Activated CD8-positive, alpha-beta T cell treated with anti-CD3 and anti-CD28 coated beads, Interleukin-2, amount 10 ng/mL, durations not matched to agents 7 days and 5 days (primary cell): Measurements from ENCODE around the gene RHBDL2. TPM values are rescaled to one million over a fixed set of nuclear protein-coding genes. Genes with fewer than 3 reads are reported as not detected.

Experiments used
- ATAC-seq: fragments of 150-1000 bp; cut with Tn5 transposase; one replicate; pipeline ENCODE4 v1.10.0; 2021; ENCODE audit warnings: moderate library complexity
- CTCF ChIA-PET: fragments of 350-600 bp; sonication (Branson Sonifier 250); formaldehyde crosslinking; loops from one replicate; lab custom pipeline; 2021; ENCODE audit warnings: antibody characterized with exemption; lab: Charles Lee
- POLR2A ChIA-PET: fragments of 350-600 bp; sonication (Branson Sonifier 250); formaldehyde crosslinking; loops from one replicate; lab custom pipeline; 2021; ENCODE audit warnings: antibody characterized with exemption; lab: Charles Lee
- DNase-seq: peaks from one replicate; pipeline ENCODE4 v3.0.0-alpha.2; 2020
- H3K27ac Mint-ChIP-seq: one replicate; pipeline ENCODE4 v1.8.0; 2021; ENCODE audit warnings: mild to moderate bottlenecking, mixed read lengths
- H3K27me3 Mint-ChIP-seq: one replicate; pipeline ENCODE4 v1.8.0; 2021; ENCODE audit warnings: low read depth, mixed read lengths
- H3K36me3 Mint-ChIP-seq: one replicate; pipeline ENCODE4 v1.8.0; 2021; ENCODE audit warnings: low read depth, mixed read lengths
- H3K4me1 Mint-ChIP-seq: one replicate; pipeline ENCODE4 v1.8.0; 2021; ENCODE audit warnings: low read depth, mixed read lengths
- H3K4me3 Mint-ChIP-seq: one replicate; pipeline ENCODE4 v1.8.0; 2021; ENCODE audit warnings: mild to moderate bottlenecking, mixed read lengths
- H3K9me3 Mint-ChIP-seq: one replicate; pipeline ENCODE4 v1.8.0; 2022; ENCODE audit warnings: mixed read lengths; ENCODE audit not compliant: insufficient read depth
- total RNA-seq, 2 experiments: library from RNA; stranded (reverse); gene quantifications; one replicate each; pipeline ENCODE4 v1.2.3, GENCODE V29; 2021

Gene RHBDL2
- total RNA-seq, 2 experiments from 2014 or later, result not detected

DNA sequence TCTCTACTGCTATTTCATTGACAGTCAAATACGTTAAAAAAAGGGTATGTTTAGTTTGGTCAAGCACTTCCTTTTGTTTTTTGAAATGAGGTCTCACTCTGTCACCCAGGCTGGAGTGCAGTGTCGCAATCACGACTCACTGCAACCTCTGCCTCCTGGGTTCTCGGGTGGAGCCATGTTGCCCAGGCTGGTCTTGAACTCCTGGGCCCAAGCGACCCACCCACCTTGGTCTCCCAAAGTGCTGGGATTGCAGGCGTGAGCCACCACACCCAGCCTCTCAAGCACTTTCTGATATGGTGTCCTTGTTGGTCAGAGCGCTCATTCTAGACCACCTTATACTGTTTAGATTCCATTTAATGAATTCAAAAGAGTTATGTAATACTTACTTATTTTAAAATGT is 20.9 kb upstream of the RHBDL2 start:
- peaks cover 15% of the 10 kb centered on the region for H3K4me1 Mint-ChIP-seq
- CTCF ChIA-PET, result no interaction called here
- POLR2A ChIA-PET, result no interaction called here
- H3K4me3 Mint-ChIP-seq, result no peak overlapping the region
- H3K27ac Mint-ChIP-seq, result no peak overlapping the region
- no peaks in the 10 kb centered on the region for H3K36me3 Mint-ChIP-seq
- ATAC-seq, result no peak
- H3K27me3 Mint-ChIP-seq, result no peaks in the 10 kb centered on the region
- no peaks in the 10 kb centered on the region for H3K9me3 Mint-ChIP-seq
- DNase-seq, result no peak

DNA sequence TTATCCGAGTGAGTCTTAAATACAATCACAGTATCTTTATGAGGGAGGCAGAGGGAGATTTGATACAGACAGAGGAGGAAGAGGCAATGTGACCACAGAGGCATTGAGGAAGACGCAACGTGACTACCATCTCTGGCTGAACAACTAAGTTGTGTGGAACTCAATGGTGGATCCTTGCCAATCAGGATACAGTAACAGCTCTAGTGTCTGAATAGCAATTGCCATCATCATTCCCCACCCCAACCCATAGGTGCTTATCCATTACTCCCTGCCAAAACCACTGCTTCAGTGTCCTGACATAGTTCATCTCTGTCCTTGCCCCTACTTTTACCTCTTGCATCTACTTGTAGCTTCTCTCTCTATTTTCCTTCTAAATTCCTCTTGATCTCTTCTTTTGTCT is 20.5 kb upstream of the RHBDL2 start:
- Mint-ChIP-seq H3K4me1 (peaks cover 11% of the 10 kb centered on the region), H3K27me3 (no peaks in the 10 kb centered on the region), H3K36me3 (no peaks in the 10 kb centered on the region), H3K4me3 (no peak overlapping the region), H3K27ac (no peak overlapping the region), H3K9me3 (no peaks in the 10 kb centered on the region)
- ChIA-PET POLR2A (no interaction called here), CTCF (no interaction called here)
- DNase-seq (no peak), ATAC-seq (no peak)

DNA sequence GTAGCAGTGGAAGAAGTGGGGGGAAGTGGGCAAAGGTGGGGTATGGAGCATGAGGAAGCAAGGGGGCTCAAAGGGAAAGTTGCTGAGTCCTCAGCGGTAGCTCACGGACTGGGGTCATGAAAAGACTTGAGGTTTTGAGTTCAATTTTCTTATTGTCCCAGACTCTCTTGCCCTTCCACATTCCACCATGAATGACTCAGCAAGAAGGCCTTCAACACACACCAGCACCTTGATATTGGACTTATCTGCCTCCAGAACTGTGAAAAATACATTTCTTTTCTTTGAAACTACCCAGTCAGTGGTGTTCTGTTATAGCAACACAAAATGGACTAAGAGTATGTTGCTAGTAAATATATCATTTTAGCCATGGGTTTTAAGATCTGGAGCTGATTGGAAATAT is 17.3 kb upstream of the RHBDL2 start:
- Mint-ChIP-seq H3K27me3 (no peaks in the 10 kb centered on the region), H3K36me3 (no peaks in the 10 kb centered on the region), H3K27ac (no peak overlapping the region), H3K4me3 (no peak overlapping the region), H3K4me1 (peaks cover 10% of the 10 kb centered on the region), H3K9me3 (no peaks in the 10 kb centered on the region)
- ChIA-PET POLR2A (no interaction called here), CTCF (no interaction called here)
- DNase-seq, result no peak
- ATAC-seq, result no peak

DNA sequence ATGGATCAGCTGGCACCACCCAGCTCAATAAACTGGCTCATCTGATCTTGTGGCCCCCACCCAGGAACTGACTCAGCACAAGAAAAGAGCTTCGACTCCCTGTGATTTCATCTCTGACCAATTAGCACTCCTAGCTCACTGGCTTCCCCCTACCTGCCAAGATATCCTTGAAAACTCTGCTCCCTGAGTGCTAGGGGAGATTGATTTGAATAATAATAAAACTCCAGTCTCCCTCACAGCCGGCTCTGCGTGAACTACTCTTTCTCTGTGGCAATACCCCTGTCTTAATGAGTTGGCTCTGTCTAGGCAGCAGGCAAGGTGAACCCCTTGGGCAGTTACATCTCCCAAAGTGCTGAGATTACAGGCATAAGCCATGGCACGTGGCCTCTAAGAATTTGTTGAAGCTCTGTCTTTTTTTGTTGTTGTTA is 11.8 kb upstream of the RHBDL2 start:
- no peak for ATAC-seq
- no peak overlapping the region for H3K4me3 Mint-ChIP-seq
- H3K36me3 Mint-ChIP-seq, result no peaks in the 10 kb centered on the region
- ChIA-PET POLR2A (no interaction called here), CTCF (interaction anchor here (0.6 kb wide), 1 partner anchor 20 kb away, joined by 3 read pairs; no protein-coding TSS in a partner anchor)
- no peak for DNase-seq
- no peaks in the 10 kb centered on the region for H3K9me3 Mint-ChIP-seq
- H3K27me3 Mint-ChIP-seq, result no peaks in the 10 kb centered on the region
- no peak overlapping the region for H3K27ac Mint-ChIP-seq
- H3K4me1 Mint-ChIP-seq, result peaks cover 8% of the 10 kb centered on the region

DNA sequence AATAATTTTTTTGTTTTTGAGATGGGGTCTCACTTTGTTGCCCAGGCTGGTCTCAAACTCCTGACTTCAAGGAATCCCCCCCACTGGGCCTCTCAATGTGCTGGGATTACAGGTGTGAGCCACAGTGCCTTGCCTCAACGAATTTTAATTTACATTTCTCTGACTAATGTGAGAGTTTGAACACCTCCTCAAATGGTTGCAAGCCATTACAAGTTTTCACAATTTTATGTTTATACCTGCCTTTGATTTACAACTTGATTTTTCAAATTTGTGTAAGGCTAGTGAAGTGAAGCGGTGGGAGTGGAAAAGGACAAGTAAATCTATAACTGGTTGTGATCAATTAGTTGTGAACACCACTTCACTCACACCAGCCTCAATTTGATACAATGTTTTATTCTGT is 8.9 kb upstream of the RHBDL2 start:
- Mint-ChIP-seq H3K36me3 (no peaks in the 10 kb centered on the region), H3K4me3 (no peak overlapping the region), H3K4me1 (peaks cover 8% of the 10 kb centered on the region), H3K27me3 (peaks cover 3% of the 10 kb centered on the region), H3K9me3 (no peaks in the 10 kb centered on the region), H3K27ac (no peak overlapping the region)
- ChIA-PET CTCF (no interaction called here), POLR2A (no interaction called here)
- no peak for DNase-seq
- ATAC-seq, result no peak

DNA sequence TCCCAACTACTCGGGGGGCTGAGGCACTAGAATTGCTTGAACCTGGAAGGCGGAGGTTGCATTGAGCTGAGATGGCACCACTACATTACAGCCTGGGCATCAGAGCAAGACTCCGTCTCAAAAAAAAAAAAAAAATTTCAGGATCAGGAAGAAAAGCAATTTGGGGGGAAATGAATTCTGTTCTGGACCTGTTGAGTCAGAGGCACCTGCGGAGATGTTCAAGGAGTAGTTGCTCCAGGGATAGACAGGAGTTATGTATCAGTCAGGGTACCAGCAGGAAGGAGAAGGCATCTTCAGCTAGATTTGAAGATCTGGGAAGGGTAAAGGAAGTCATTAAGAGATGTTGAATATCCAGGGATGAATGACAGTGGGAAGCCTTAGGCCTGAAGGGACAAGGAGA is 2.9 kb upstream of the RHBDL2 start:
- POLR2A ChIA-PET, result no interaction called here

DNA sequence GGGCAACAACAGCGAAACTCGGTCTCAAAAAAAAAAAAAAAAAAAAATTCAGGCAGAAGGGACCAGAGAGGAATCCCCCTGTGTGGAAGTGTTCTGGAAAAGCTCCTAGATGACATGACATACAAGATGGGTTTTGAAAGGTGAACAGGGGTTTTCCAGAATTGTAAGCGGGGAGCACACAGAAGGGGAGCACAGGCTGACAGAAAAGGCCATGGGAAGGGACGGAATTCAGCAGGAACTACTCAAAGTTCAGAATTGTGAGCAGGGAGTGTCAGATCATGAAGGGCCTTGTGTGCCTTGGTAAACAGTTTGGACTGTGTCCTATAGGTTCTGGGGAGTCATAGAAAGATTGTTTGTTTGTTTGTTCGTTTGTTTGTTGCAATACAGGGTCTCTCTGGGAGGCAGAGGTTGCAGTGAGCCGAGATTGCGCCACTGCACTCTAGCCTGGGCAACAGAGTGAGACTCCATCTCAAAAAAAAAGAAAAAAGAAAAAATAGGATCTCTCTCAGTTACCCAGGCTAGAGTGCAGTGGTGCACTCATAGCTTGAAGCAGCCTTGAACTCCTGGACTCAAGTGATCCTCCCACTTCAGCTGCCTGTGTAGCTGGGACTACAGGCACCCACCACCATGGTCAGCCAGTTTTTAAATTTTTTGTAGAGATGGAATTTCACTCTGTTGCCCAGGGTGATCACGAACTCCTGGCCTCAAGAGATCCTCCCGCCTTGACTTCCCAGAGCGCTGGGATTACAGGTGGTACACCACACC is 1.2 kb upstream of the RHBDL2 start:
- Mint-ChIP-seq H3K27me3 (peaks cover 8% of the 10 kb centered on the region), H3K4me1 (no peaks in the 10 kb centered on the region), H3K36me3 (no peaks in the 10 kb centered on the region), H3K4me3 (no peak overlapping the region), H3K27ac (no peak overlapping the region), H3K9me3 (no peaks in the 10 kb centered on the region)
- POLR2A ChIA-PET, result no interaction called here
- CTCF ChIA-PET, result no interaction called here
- no peak for DNase-seq
- ATAC-seq, result no peak

More for the DNA sequence above, 2.9 kb upstream of the RHBDL2 start:
- H3K4me1 Mint-ChIP-seq, result no peaks in the 10 kb centered on the region
- no peak overlapping the region for H3K4me3 Mint-ChIP-seq
- H3K27me3 Mint-ChIP-seq, result peaks cover 6% of the 10 kb centered on the region
- H3K9me3 Mint-ChIP-seq, result no peaks in the 10 kb centered on the region
- DNase-seq (no peak), ATAC-seq (no peak)
- no peaks in the 10 kb centered on the region for H3K36me3 Mint-ChIP-seq
- H3K27ac Mint-ChIP-seq, result no peak overlapping the region
- CTCF ChIA-PET, result no interaction called here

DNA sequence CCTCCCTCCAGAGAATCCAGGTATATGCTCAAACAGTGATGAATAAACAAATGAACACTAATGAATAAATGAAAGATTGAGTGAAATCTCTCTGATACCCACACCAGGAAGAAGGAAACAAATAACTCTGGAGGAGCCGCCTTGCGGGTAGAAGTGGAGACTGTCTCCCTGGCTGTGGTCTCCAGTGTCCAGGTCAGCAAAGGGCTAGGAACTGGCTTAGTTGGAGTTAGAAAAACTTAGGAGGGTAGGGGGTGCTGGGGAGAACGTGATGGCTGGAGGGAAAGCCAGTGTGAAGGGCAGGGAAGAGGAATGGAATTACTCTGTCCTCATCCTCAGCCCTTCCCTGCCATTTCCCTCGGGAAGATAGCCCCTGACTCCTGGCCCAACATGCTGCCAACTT is 537 bp downstream of the RHBDL2 start:
- no peak overlapping the region for H3K4me3 Mint-ChIP-seq
- ChIA-PET POLR2A (no interaction called here), CTCF (interaction anchor here (1.0 kb wide), 1 partner anchor 9 kb away, joined by 3 read pairs; no protein-coding TSS in a partner anchor)
- H3K4me1 Mint-ChIP-seq, result no peaks in the 10 kb centered on the region
- no peaks in the 10 kb centered on the region for H3K9me3 Mint-ChIP-seq
- ATAC-seq, result no peak
- H3K36me3 Mint-ChIP-seq, result no peaks in the 10 kb centered on the region
- H3K27ac Mint-ChIP-seq, result no peak overlapping the region
- DNase-seq, result no peak
- H3K27me3 Mint-ChIP-seq, result peaks cover 5% of the 10 kb centered on the region

DNA sequence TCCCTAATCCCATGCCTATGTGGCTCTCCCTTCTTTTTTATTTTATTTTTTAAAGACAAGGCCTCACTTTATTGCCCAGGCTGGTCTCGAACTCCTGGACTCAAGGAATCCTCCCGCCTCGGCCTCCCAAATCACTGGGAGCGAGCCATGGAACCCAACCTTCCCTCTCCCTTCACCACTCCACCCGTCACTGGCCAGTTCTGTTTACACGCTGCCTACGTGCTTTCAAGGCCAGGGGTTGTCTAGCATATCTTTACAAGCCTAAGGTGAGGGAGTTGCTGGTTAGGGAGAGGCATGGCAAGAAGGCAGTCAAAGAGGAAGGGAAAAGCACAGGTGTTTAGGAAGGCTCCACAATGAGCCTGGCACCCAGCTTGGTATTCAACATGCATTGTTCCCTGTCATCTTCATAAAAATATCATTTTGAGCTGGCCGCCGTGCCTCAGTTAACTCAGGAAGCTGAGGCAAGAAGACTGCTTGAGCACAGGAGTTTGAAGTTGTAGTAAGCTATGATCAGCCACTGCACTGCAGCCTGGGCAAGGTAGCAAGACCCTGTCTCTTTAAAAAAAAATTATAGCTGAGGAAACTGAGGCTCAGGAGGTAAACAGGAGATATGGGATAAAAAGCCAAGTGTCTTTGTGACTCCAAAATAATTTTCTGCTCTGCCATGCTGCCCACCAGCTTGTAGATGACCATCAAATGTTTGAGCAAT is 1.1 kb downstream of the RHBDL2 start:
- Mint-ChIP-seq H3K36me3 (no peaks in the 10 kb centered on the region), H3K4me3 (no peak overlapping the region), H3K4me1 (no peaks in the 10 kb centered on the region), H3K27me3 (peaks cover 5% of the 10 kb centered on the region), H3K9me3 (no peaks in the 10 kb centered on the region), H3K27ac (no peak overlapping the region)
- DNase-seq (no peak), ATAC-seq (no peak)
- POLR2A ChIA-PET, result no interaction called here
- CTCF ChIA-PET, result no interaction called here

DNA sequence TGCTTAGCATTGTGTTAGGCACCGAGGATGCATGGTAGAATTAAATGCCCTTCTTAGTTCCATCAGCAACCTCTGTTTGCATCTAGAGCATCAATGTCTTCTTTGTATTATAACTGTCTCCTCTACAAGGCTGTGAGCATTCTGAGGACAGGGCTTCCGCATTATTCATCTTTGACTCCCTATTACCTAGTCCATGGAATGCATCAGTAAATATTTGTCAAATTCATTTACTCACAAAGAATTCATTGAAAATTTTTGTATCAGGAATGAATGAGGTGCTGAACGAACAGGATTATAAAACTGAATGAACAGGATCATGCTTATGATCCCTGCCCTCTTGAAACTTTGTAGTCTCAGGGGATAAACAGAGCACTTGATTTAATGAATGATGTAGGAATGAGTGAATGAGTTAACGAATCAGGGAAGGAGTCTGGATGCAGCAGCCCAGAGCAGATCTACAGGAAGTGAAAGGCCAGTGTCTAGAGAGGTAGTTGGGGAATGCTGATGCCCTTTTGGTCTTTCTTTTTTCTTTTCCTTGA is 2.8 kb downstream of the RHBDL2 start:
- H3K4me3 Mint-ChIP-seq, result no peak overlapping the region
- H3K9me3 Mint-ChIP-seq, result no peaks in the 10 kb centered on the region
- no peaks in the 10 kb centered on the region for H3K36me3 Mint-ChIP-seq
- H3K4me1 Mint-ChIP-seq, result no peaks in the 10 kb centered on the region
- ATAC-seq, result no peak
- no peak for DNase-seq
- POLR2A ChIA-PET, result no interaction called here
- CTCF ChIA-PET, result no interaction called here
- H3K27me3 Mint-ChIP-seq, result peaks cover 4% of the 10 kb centered on the region
- no peak overlapping the region for H3K27ac Mint-ChIP-seq

DNA sequence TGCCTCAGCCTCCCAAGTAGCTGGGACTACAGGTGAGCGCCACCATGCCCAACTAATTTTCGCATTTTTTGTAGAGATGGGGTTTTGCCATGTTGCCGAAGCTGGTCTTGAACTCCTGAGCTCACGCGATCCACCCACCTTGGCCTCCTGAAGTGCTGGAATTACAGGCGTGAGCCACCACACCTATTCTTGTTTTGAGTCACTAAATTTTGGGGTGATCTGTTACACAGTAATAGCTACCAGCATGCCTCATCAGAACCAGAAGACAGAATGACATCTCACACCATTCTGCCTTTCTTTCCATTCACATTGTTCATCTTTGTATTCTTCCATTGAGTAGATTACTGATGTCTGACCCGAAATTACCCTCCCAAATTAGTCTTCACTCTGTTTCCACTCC is 9.1 kb downstream of the RHBDL2 start:
- CTCF ChIA-PET, result interaction anchor here (0.6 to 1.4 kb wide), 3 partner anchors 9 to 65 kb away, joined by 3 read pairs; partner anchors contain the start of gene RHBDL2

DNA sequence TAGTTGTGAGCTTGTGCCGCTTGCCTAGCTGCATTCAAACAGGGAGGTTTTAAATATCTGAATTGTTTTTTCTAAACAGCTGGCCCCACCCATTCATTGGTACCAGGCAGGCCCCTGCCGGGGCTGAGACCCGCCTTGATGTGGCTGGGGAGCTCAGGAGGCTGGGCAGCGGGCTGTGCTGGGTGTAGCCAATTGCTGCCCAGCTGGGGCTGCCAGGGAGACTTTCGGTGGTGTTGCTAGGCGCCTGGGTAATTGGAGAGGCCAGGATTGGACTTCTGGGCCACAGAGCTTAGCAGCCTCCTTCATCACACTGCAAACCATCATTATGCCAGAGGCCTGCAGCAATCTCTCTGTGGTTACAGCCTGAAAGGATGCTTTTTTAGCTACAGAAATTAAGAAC is 12.2 kb downstream of the RHBDL2 start:
- ATAC-seq, result no peak
- Mint-ChIP-seq H3K9me3 (no peaks in the 10 kb centered on the region), H3K27me3 (peaks cover 8% of the 10 kb centered on the region), H3K27ac (no peak overlapping the region), H3K4me1 (peaks cover 2% of the 10 kb centered on the region), H3K36me3 (no peaks in the 10 kb centered on the region), H3K4me3 (no peak overlapping the region)
- DNase-seq, result no peak
- ChIA-PET POLR2A (no interaction called here), CTCF (interaction anchor here (0.6 to 1.2 kb wide), 2 partner anchors 10 to 125 kb away, joined by 3 read pairs; no protein-coding TSS in a partner anchor)

More for the DNA sequence above, 9.1 kb downstream of the RHBDL2 start:
- H3K27me3 Mint-ChIP-seq, result peaks cover 8% of the 10 kb centered on the region
- no peaks in the 10 kb centered on the region for H3K9me3 Mint-ChIP-seq
- DNase-seq (no peak), ATAC-seq (no peak)
- no peak overlapping the region for H3K27ac Mint-ChIP-seq
- H3K4me3 Mint-ChIP-seq, result no peak overlapping the region
- H3K4me1 Mint-ChIP-seq, result peaks cover 2% of the 10 kb centered on the region
- H3K36me3 Mint-ChIP-seq, result no peaks in the 10 kb centered on the region
- POLR2A ChIA-PET, result no interaction called here
